GM18517 (cell line): ENCODE data around the gene ADAM33.

Experiments used
- ATAC-seq: cut with Tn5 transposase; IDR thresholded peaks from one replicate; pipeline ENCODE4 v1.9.1; 2021; ENCODE audit warnings: mild to moderate bottlenecking, moderate library complexity; ENCODE audit not compliant: unreplicated experiment

Gene ADAM33

GRCh38 chr20:3670945-3671344, 10.9 kb downstream of the ADAM33 start:
- ATAC-seq = no peak

- no peak for ATAC-seq
Measured at GRCh38 chr20:3670511-3670910, 11.3 kb downstream of the ADAM33 start.

- ATAC-seq = no peak
Measured at GRCh38 chr20:3669710-3670367, 12.0 kb downstream of the ADAM33 start.

GRCh38 chr20:3667434-3668037, 14.3 kb downstream of the ADAM33 start:
- ATAC-seq = no peak

GRCh38 chr20:3663858-3664257, 18.0 kb downstream of the ADAM33 start:
- no peak for ATAC-seq

GRCh38 chr20:3663031-3663701, 18.6 kb downstream of the ADAM33 start, which contains the start of gene GFRA4:
Gene GFRA4, minus strand, starts transcription at chr20:3663399. Its CDS starts 0 bp downstream, at chr20:3663399.
- ATAC-seq = no peak

- no peak for ATAC-seq
Measured at GRCh38 chr20:3661814-3662665, 19.8 kb downstream of the ADAM33 start.

- no peak for ATAC-seq
Measured at GRCh38 chr20:3661060-3661813, 20.6 kb downstream of the ADAM33 start.

- ATAC-seq = no peak
Measured at GRCh38 chr20:3660262-3661059, 21.3 kb downstream of the ADAM33 start.

GRCh38 chr20:3659492-3660261, 22.1 kb downstream of the ADAM33 start:
- ATAC-seq = no peak

- peak; percentile 91 for ATAC-seq
Measured at GRCh38 chr20:3658716-3659491, 22.9 kb downstream of the ADAM33 start.

GRCh38 chr20:3658019-3658715, 23.6 kb downstream of the ADAM33 start:
- no peak for ATAC-seq

- no peak for ATAC-seq
Measured at GRCh38 chr20:3655131-3655405, 26.7 kb downstream of the ADAM33 start.

GRCh38 chr20:3654326-3655130, 27.3 kb downstream of the ADAM33 start:
- ATAC-seq = no peak

GRCh38 chr20:3653921-3654320, 27.9 kb downstream of the ADAM33 start:
- no peak for ATAC-seq

- no peak for ATAC-seq
Measured at GRCh38 chr20:3652676-3653596, 28.9 kb downstream of the ADAM33 start.
